Right lung (tissue), 10 donors: ENCODE results near the gene C5orf46. TPM values are rescaled to one million over a fixed set of nuclear protein-coding genes. Genes with fewer than 3 reads are reported as not detected.
A peak's percentile ranks its signal among the peaks of the same experiment; 100 is the strongest.
"Not testable (repeated sequence)": the region's sequence is repeated elsewhere in the genome, so short reads cannot be mapped to it uniquely, and the experiment has no call there.

ENCODE experiments used
- DNase-seq, 2 donors: peaks; one replicate each; pipeline ENCODE4 v3.0.0-alpha.2; 2013
- long read RNA-seq, 8 donors: transcript quantifications; one replicate each; lab custom pipeline, GENCODE V29; 2026
- polyA plus RNA-seq, 5 donors: library from polyadenylated mRNA; unstranded; fragments of 120-200 nt; gene quantifications; one replicate each; pipeline versions ENCODE4 v1.2.1 to v1.2.3, GENCODE V29; 2013; ENCODE audit warnings: inconsistent platforms in 1 of 5, low replicate concordance in 1 of 5; ENCODE audit not compliant: insufficient read length in 5 of 5, insufficient read depth in 1 of 5

C5orf46 gene
- polyA plus RNA-seq, result 1 to 10 TPM in 4 of 5 donors, under 1 TPM in 1; 0.94 to 3.8 (median 2.1) TPM
- long read RNA-seq, donor 1, partial matches to known transcripts, result 151 of 198 reads
- long read RNA-seq, donor 1, other reads (novel, unspliced or antisense), result 47 of 198 reads
- long read RNA-seq, donor 2, partial matches to known transcripts, result 3,986 of 4,037 reads
- long read RNA-seq, donor 2, other reads (novel, unspliced or antisense), result 51 of 4,037 reads
- long read RNA-seq, donor 3, partial matches to known transcripts, result 47 of 56 reads
- long read RNA-seq, donor 3, other reads (novel, unspliced or antisense), result 9 of 56 reads
- long read RNA-seq, donor 4, partial matches to known transcripts, result 7,953 of 8,146 reads
- long read RNA-seq, donor 4, other reads (novel, unspliced or antisense), result 193 of 8,146 reads
- long read RNA-seq, donor 5, partial matches to known transcripts, result 10,625 of 10,868 reads
- long read RNA-seq, donor 5, other reads (novel, unspliced or antisense), result 243 of 10,868 reads
- long read RNA-seq, donor 6, partial matches to known transcripts, result 13,095 of 13,377 reads
- long read RNA-seq, donor 6, other reads (novel, unspliced or antisense), result 282 of 13,377 reads
- long read RNA-seq, donor 7, partial matches to known transcripts, result 9 of 38 reads
- long read RNA-seq, donor 7, other reads (novel, unspliced or antisense), result 29 of 38 reads
- long read RNA-seq, donor 8, result 0 reads

- no peak for DNase-seq
Measured at GRCh38 chr5:147906326-147907095, at the start of gene C5orf46. C5orf46 (minus strand) TSS chr5:147906538; CDS start chr5:147906501, 37 bp downstream.

- no peak for DNase-seq
Measured at GRCh38 chr5:147954971-147955370, 48.6 kb upstream of the C5orf46 start.

- DNase-seq, result peak; percentile 21 to 41
Measured at GRCh38 chr5:147949711-147950573, 43.6 kb upstream of the C5orf46 start.

GRCh38 chr5:147946658-147947274, 40.4 kb upstream of the C5orf46 start:
- not testable (repeated sequence) for DNase-seq

DNA sequence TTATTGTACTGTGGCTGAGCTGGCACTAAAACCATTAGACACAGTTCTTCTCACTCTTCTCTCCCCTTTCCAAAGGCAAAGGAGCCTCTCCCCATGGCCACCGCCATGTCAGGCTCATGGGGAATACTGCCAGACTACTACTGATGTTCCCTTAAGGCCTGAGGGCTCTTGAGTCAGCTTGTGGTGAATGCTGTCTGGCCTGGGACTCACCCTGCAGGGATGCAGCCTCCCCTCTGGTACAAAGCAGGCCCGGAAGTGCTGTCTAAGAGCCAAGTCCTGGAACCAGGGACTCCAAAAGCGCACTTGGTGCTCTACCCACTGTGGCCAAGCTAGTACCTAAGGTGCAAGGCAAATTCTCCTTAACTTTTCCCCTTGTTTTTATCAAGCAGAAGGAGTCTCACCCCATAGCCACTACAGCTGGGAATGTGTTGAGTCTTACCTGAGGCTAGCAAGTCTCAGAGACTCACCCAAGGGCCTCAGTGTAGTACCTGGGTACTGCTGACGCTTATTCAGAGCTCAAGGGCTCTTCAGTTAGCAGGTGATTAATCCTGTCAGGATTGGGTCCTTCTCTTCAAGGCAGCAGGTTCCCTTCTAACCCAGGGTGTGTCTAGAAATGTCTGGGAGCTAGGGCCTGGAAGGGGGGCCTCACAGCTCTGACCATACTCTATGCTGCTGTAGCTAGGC, 33.2 kb upstream of the C5orf46 start:
- DNase-seq, result no peak

DNA sequence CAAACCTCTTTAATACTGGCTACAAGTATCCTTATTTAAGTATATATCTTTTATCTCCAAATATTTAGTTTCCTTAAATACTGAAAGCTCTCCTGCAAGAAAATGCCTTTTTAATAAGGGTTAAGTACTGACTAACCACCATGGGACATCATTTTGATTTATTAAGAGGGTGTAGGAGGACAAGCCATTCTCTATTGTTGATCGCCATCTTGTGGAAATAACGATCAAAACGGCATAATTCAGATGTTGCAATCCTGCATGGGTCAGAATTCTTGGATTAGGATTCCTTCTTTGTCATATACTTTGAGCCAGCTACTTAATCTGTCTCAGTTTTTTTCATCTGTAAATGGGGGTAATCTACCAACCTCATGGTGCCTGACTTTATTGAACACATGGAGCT, 28.7 kb upstream of the C5orf46 start:
- peak; percentile 12 to 32 for DNase-seq

- DNase-seq, result no peak
Measured at GRCh38 chr5:147930769-147931168, 24.4 kb upstream of the C5orf46 start.

DNA sequence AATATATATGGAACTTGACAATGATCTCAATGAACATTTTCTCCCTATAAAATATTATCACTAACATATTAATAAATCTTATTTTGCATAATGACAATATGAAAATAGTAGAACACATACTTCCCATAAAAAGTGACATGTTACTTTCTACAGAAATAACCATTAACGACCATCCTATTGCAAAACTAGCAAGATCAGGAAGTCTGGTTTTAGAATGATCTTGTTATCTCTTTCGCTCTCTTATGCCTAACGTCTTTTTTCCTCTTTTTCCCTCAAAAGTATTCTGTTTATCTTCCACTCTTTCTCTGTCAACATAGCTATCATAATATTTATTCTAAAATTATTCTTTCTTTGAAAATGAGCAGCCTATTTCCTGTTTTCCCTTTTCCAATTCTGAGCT, 21.6 kb upstream of the C5orf46 start:
- DNase-seq, result no peak

DNA sequence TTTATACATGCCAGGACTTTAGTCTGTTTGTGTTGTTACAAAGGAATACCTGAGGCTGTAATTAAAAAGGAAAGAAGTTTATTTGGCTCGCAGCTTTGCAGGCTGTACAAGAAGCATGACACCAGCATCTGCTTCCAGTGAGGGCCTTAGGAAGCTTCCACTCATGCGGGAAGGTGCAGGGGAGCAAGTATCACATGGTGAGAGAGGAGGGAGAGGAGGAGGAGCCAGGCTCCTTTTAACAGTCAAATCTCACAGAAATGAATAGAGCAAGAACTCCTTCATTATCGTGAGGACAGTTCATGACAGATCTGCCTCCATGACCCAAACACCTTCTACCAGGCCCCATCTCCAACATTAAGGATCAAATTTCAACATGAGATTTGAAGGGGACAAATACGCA, 18.7 kb upstream of the C5orf46 start:
- no peak for DNase-seq

DNA sequence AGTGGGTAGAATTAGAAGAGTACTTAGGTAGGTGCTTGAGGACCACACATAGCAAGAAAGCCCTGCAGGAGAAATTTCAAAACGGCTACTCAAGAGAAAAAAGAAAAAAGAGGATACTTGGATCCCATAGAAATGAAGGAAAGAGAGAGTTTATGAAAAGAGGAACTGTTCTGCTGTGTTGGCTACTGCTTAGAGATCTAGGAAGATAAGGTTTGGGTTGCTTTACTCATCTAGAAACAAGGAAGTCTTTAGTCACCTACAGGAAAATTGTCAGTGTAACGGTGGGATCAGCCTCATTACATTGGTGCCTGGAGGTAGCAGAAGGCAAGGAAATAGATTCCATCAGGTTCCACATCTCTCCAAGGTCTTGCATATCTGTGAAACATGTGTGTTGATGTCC, 14.8 kb upstream of the C5orf46 start:
- DNase-seq, result no peak

DNA sequence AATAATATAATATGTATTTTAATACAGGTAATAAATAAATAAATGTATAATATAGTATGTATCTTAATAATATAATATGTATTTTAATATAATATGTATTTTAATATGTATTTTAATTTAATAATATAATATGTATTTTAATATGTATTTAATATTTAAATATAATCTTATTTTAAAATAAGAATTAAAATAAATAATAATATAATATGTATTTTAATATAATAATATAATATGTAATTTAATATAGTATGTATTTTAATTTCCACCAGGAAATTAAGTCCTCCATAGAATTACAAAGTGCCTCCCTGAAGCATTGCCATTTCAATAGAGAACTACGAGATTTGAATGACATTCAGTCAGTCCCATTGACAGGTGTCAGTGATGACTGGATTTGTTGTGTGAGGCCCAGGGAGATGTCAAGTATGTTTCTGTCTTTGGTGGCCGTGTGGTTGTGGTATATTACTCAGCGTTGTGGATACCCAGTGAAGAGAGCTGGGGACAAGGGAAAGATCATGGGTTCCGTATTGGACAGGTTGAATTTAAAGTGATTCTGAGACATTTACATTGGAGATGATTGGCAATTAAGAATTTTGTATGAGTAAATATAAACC, 14.2 kb upstream of the C5orf46 start:
- DNase-seq, result no peak

GRCh38 chr5:147918899-147919298, 12.6 kb upstream of the C5orf46 start:
- DNase-seq, result no peak

DNA sequence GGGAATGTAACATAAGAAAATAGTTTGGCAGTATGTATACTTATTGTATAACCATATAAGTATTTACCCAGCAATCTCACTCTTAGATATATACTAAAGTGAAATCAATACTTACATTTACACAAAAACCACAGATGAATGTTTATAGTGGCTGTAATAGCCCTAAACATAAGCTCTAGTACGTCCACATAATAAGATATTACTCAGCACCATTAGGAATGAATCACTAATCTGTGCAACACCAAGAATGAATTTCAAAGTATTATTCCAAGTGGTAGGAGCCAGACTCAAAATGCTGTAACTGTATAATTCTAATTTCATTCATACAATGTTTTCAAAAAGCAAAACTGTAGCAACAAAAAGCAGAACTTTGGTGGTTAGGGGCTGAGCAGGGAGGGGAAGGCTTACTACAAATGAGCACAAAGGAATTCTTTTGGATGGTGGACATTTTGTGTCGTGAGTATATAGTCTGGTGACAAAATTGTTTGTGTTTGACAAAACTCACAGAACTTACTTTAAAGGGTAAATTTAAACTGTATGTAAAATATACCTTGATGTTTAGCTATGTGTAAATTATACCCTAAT, 11.9 kb upstream of the C5orf46 start:
- DNase-seq, result no peak

- DNase-seq, result no peak
Measured at GRCh38 chr5:147913786-147914185, 7.4 kb upstream of the C5orf46 start.

GRCh38 chr5:147912011-147912410, 5.7 kb upstream of the C5orf46 start:
- no peak for DNase-seq

GRCh38 chr5:147911427-147911826, 5.1 kb upstream of the C5orf46 start:
- DNase-seq, result no peak

DNA sequence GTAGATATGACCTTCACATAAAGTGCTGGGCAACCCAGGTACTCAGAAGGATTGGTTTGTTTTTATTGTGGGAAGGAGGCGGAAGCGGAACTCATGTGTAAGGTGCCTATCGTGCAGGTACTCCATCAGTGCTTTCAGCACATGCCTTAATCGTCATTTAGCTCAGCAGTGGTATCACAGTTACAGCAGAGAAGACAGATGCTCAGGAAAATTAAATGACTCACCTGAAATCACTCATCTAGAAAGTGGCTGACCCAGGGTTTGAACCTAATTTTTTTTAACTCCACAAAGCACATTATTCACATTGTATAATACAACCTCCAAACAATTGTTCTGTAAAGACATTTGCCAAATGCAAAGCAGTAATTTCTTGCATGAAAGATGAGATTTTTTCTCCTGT, 2.2 kb downstream of the C5orf46 start:
- DNase-seq, result no peak

- DNase-seq, result no peak
Measured at GRCh38 chr5:147902609-147903115, 3.7 kb downstream of the C5orf46 start.

GRCh38 chr5:147901599-147902039, 4.7 kb downstream of the C5orf46 start:
- no peak for DNase-seq
